Measurements from ENCODE around the gene CUL9.

Gene CUL9

DNA sequence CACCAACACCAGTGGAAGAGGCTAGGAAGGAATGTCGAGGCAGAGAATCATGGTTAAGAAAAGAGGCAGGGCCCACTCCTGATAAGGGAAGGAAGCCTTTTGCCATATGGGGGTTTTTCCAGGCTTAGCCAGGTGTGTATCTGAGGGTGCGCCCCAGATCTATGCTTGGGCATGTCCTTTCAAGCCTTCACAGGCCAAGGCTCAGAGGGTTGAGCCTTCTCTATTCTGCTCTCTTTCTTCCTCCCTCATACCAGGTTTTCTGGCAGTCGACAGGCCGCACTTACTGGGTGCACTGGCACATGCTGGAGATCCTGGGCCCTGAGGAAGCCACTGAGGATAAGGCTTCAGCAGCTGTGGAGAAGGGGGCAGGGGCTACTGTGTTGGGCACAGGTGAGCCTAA lies 4.7 kb downstream of the CUL9 start:
- Histone ChIP-seq H3K4me1 (ENCODE audit: insufficient read depth, low read length) (peaks cover 35% of the 10 kb centered on the region), H4K20me1 (ENCODE audit: insufficient read depth, low read length) (peaks cover 2% of the 10 kb centered on the region; the same call in 1 of the 2 replicates), H3K36me3 (ENCODE audit: insufficient read depth, low read length) (peaks cover 49% of the 10 kb centered on the region), H3K79me2 (ENCODE audit: insufficient read depth, low read length) (peaks cover 24% of the 10 kb centered on the region), H3K27me3 (ENCODE audit: insufficient read depth, low read length, poor library complexity) (no peaks in the 10 kb centered on the region), H2AFZ (ENCODE audit: low read depth, low read length) (no peak overlapping the region), H3K4me3 (ENCODE audit: low read depth in 1 of 2, low read length in 2 of 2) (no peak overlapping the region), H3K4me2 (ENCODE audit: insufficient read depth, low read length) (no peak overlapping the region), H3K27ac (ENCODE audit: low read length) (no peak overlapping the region), H3K9me3 (ENCODE audit: insufficient read depth, low read length, severe bottlenecking) (no peaks in the 10 kb centered on the region), H3K9ac (ENCODE audit: low read depth, low read length) (no peak overlapping the region)
- no peak for TF ChIP-seq CTCF (IDR thresholded peaks at IDR 0.05; ENCODE audit: borderline replicate concordance, extremely low read depth, low read length, poor library complexity, severe bottlenecking)
- TF ChIP-seq EZH2 (IDR thresholded peaks at IDR 0.05; ENCODE audit: borderline replicate concordance, low read depth, low read length, severe bottlenecking) = no peak
- no peak for ATAC-seq (ENCODE audit: insufficient read depth, low read depth)
- no peak for DNase-seq

DNA sequence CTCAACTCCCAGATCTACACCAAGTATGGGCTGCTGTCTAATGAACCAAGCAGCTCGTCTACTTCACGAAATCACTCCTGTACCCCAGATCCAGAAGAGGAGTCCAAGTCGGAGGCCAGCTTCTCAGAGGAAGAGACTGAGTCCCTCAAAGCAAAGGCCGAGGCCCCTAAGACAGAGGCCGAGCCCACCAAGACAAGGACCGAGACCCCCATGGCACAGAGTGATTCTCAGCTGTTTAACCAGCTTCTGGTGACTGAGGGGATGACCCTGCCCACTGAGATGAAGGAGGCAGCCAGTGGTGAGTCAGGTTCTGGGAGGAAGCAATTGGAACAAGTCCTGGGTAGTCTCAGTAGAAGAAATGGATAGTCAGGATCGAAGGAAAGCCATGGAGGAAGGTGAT lies 5.8 kb downstream of the CUL9 start:
- no peak overlapping the region for H2AFZ ChIP-seq (ENCODE audit: low read depth, low read length)
- no peak for DNase-seq
- peaks cover 2% of the 10 kb centered on the region; the same call in 1 of the 2 replicates for H4K20me1 ChIP-seq (ENCODE audit: insufficient read depth, low read length)
- H3K4me1 ChIP-seq (ENCODE audit: insufficient read depth, low read length) = peaks cover 28% of the 10 kb centered on the region
- no peak overlapping the region for H3K4me2 ChIP-seq (ENCODE audit: insufficient read depth, low read length)
- H3K79me2 ChIP-seq (ENCODE audit: insufficient read depth, low read length) = peaks cover 16% of the 10 kb centered on the region
- H3K9me3 ChIP-seq (ENCODE audit: insufficient read depth, low read length, severe bottlenecking) = no peaks in the 10 kb centered on the region
- no peak overlapping the region for H3K27ac ChIP-seq (ENCODE audit: low read length)
- no peak for ATAC-seq (ENCODE audit: insufficient read depth, low read depth)
- no peaks in the 10 kb centered on the region for H3K27me3 ChIP-seq (ENCODE audit: insufficient read depth, low read length, poor library complexity)
- no peak overlapping the region for H3K9ac ChIP-seq (ENCODE audit: low read depth, low read length)
- no peak overlapping the region for H3K4me3 ChIP-seq (ENCODE audit: low read depth in 1 of 2, low read length in 2 of 2)
- TF ChIP-seq CTCF (IDR thresholded peaks at IDR 0.05; ENCODE audit: borderline replicate concordance, extremely low read depth, low read length, poor library complexity, severe bottlenecking) = no peak
- no peak for TF ChIP-seq EZH2 (IDR thresholded peaks at IDR 0.05; ENCODE audit: borderline replicate concordance, low read depth, low read length, severe bottlenecking)
- peaks cover 59% of the 10 kb centered on the region for H3K36me3 ChIP-seq (ENCODE audit: insufficient read depth, low read length)

GRCh38 chr6:43188426-43188825 lies 6.4 kb downstream of the CUL9 start:
- TF ChIP-seq CTCF (IDR thresholded peaks at IDR 0.05; ENCODE audit: borderline replicate concordance, extremely low read depth, low read length, poor library complexity, severe bottlenecking) (no peak), EZH2 (IDR thresholded peaks at IDR 0.05; ENCODE audit: borderline replicate concordance, low read depth, low read length, severe bottlenecking) (no peak)
- H2AFZ ChIP-seq (ENCODE audit: low read depth, low read length) = no peak overlapping the region
- H3K27me3 ChIP-seq (ENCODE audit: insufficient read depth, low read length, poor library complexity) = no peaks in the 10 kb centered on the region
- DNase-seq (no peak), ATAC-seq (ENCODE audit: insufficient read depth, low read depth) (no peak)
- peaks cover 10% of the 10 kb centered on the region for H3K79me2 ChIP-seq (ENCODE audit: insufficient read depth, low read length)
- H3K4me3 ChIP-seq (ENCODE audit: low read depth in 1 of 2, low read length in 2 of 2) = no peak overlapping the region
- no peak overlapping the region for H3K4me2 ChIP-seq (ENCODE audit: insufficient read depth, low read length)
- peaks cover 2% of the 10 kb centered on the region; the same call in 1 of the 2 replicates for H4K20me1 ChIP-seq (ENCODE audit: insufficient read depth, low read length)
- no peaks in the 10 kb centered on the region for H3K9me3 ChIP-seq (ENCODE audit: insufficient read depth, low read length, severe bottlenecking)
- peaks cover 22% of the 10 kb centered on the region for H3K4me1 ChIP-seq (ENCODE audit: insufficient read depth, low read length)
- peaks cover 65% of the 10 kb centered on the region for H3K36me3 ChIP-seq (ENCODE audit: insufficient read depth, low read length)
- H3K9ac ChIP-seq (ENCODE audit: low read depth, low read length) = no peak overlapping the region
- no peak overlapping the region for H3K27ac ChIP-seq (ENCODE audit: low read length)
